GM10266 (cell line): Measurements from ENCODE around the gene MGAT1.

Experiments
- DNase-seq: peaks from one replicate; pipeline ENCODE4 v3.0.0; 2012; ENCODE audit errors: extremely low spot score
- TF ChIP-seq, protein P1 (sequence below): IDR thresholded peaks from 2 replicates; pipeline ENCODE4 v1.5.1; 2012; ENCODE audit warnings: mild to moderate bottlenecking, low read depth; ENCODE audit not compliant: control insufficient read depth, insufficient read depth; ENCODE audit errors: missing control alignments

MGAT1 gene

DNA sequence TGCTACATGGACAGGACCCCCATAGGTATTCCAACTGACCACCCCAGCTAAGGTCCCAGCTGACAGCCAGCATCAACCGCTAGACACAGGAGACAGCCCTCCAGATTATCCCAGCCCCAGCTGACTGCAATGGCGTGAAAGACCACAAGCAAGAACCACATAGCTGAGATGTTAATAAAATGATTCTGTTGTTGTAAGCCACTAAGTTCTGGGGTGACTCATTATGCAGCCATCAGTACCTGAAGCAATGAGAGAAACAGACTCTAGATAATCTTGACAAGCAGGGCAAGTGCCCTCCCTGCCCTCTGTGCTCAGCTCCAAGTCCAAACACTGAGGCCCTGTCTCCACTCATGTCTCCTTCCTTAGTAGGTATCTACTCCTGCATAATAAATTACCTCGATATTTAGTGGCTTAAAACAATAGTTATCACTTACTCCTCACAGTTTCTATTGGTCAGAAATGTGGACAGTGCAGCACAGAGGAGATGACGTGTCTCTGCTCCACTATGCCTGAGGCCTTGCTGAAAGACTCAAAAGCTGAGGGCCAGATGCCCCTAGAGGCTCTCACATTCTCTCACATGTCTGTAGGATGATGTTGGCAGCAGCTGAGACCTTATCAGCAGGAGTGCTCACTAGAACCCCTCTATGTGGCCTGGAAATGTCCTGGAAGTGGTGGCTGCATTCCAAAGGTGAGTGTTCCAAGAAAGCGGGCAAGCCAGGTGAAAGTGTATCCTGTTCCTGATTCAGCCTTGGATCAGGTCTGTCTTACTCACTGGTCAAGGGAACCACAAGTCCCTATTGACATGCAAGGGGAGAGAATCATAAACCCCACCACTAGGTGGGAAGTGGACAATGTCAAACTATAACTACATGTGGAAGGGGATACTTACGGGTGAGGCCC lies 2.5 kb downstream of the MGAT1 start:
- TF ChIP-seq, protein P1, sequence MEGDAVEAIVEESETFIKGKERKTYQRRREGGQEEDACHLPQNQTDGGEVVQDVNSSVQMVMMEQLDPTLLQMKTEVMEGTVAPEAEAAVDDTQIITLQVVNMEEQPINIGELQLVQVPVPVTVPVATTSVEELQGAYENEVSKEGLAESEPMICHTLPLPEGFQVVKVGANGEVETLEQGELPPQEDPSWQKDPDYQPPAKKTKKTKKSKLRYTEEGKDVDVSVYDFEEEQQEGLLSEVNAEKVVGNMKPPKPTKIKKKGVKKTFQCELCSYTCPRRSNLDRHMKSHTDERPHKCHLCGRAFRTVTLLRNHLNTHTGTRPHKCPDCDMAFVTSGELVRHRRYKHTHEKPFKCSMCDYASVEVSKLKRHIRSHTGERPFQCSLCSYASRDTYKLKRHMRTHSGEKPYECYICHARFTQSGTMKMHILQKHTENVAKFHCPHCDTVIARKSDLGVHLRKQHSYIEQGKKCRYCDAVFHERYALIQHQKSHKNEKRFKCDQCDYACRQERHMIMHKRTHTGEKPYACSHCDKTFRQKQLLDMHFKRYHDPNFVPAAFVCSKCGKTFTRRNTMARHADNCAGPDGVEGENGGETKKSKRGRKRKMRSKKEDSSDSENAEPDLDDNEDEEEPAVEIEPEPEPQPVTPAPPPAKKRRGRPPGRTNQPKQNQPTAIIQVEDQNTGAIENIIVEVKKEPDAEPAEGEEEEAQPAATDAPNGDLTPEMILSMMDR, result no peak
- no peak for DNase-seq

DNA sequence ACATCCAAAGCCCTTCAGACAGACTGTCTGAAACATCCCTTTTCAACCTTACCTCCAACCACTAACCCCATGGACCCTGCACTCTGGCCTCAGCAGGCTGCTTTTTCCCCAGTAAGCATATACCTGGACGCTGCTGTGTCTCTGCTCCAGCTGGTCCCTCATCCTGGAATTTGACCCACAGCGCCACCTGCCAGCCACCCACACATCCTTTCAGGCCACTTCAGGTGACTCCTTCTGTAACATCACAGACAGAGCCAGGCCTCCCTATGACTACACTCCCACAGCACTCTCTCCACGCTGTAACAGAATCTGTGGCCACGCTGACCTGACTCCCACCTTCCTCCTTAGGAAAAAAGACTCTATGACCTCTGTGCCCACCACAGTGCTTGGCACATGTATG lies 3.4 kb downstream of the MGAT1 start:
- TF ChIP-seq, protein P1, result peak; percentile 31
- no peak for DNase-seq

DNA sequence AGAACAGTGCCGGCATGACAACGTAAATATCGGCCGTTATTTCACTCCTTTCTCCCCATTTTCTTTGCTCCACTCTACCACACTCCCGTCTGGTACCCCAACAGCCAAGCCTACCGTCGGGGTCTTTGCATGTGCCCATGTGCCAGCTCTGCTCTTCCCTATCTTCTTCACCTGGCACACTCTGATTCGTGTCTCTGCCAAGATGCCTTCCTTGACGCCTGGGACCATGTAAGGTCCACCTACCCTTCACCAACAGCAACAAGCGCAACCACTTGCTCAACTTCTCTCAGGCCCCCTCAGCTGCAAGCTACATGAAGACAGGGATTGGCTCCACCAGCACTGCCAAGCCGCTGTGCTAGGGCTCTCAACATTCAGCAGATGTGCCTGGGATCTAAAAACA lies 4.4 kb downstream of the MGAT1 start:
- DNase-seq, result no peak
- TF ChIP-seq, protein P1, result no peak

DNA sequence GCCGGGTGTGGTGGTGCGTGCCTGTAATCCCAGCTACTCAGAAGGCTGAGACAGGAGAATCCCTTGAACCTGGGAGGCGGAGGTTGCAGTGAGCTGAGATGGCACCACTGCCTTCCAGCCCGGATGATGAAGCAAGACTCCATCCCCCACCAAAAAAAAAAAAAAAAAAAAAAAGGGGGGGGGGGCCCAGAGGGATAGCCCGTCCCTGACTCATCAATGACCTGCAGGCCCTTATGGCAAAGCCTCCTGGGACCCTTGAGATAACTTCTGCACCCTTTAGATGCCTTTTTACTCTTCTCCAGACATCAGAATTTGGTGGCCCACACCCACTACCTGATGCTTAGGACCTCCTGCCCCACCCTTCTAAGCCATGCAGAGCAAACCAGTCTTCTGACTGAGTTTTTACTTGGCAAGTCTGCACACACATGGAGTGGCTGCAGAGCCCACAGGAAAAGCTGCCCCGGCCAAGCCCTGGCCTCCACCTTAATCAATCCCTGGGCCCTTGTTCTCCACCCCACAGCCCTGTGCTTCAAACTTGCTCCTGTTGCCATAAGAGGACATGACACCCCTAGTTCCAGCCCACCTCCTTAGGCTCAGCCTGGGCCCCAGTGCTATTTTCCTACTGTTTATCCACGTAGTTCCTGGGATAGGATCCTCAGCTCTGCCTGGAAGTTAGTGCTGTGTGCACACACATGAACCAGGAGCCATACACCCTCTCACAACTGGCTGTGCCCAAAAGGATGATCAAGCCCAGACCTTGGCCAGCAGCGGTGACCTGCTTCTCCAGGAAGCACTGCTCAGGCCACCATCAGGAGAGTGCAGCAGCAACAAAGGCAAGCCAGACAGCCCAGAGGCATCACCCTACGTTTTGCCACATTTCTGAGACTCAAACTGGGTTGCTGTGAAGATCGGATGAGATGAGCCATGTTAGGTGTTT lies 5.1 kb downstream of the MGAT1 start:
- TF ChIP-seq, protein P1, result no peak
- no peak for DNase-seq

DNA sequence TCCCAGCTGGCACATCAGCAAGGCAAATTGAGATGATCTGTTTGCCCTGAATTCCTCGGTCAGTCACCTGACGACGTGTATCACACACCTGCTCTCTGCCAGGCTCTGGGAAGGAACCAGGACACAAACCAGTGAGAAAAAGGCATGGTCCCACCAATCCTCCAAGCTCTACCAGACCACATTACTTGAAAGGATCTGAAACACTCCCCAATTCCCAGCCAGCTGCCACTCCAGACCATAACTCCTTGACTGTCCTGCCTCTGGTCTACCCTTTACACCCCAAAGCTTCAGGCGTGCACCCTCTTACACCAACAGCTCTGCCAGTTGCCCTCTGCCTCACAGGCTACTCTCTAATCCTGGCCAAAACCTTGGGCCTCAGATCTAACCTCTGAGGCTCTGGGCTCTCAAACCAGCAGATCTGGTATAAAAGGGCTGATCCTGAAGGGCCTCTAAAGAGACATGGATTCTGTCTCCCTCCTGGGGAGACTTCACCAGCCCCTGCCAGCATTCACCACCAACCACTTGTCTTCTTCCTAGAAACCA lies 6.8 kb downstream of the MGAT1 start:
- no peak for DNase-seq
- TF ChIP-seq, protein P1, result no peak

DNA sequence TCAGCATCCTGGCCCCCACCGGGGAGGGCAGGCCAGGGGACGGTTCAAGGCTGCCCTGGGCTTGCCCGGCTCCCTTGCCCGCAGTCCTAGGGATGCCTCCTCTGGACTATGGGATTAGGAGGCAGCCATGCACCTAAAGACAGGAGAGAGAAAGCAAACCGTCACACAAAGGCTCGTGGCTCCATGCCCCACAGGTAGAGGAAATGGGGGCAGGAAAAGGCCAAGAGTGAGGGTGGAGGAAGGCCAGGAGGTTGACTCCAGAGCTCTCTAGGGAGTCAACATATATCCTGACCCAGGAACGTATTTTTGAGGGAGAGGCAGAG lies 9.7 kb downstream of the MGAT1 start:
- DNase-seq, result no peak
- TF ChIP-seq, protein P1, result no peak
